GM12878 (cell line): ENCODE measurements around the gene TMEM272. TPM values are rescaled to one million over a fixed set of nuclear protein-coding genes. Genes with fewer than 3 reads are reported as not detected.

ENCODE experiments used
- ATAC-seq: fragments of 200-7000 bp; cut with Tn5 transposase; 3 replicates; pipeline ENCODE4 v1.9.1; 2020; ENCODE audit warnings: mild to moderate bottlenecking, moderate library complexity
- BruUV-seq: library from RNA; stranded (reverse); fragments of 400-500 nt; replicated peaks from 2 replicates; lab custom pipeline; 2021; lab: Mats Ljungman, UMichigan
- CTCF ChIA-PET: fragments of 300-600 bp; sonication (Branson Sonifier 250); formaldehyde crosslinking; extraction: SDS; loops from one replicate; lab custom pipeline; 2021; ENCODE audit warnings: inconsistent platforms; lab: Yijun Ruan, JAX
- POLR2A ChIA-PET: fragments of 350-600 bp; formaldehyde crosslinking; extraction: SDS; loops from one replicate; lab custom pipeline; 2021; ENCODE audit warnings: inconsistent platforms; lab: Charles Lee
- RAD21 ChIA-PET: fragments of 300-600 bp; sonication (Branson Sonifier 250); formaldehyde crosslinking; loops from one replicate; lab custom pipeline; 2023; ENCODE audit warnings: antibody characterized with exemption; ENCODE audit not compliant: unreplicated experiment; lab: Charles Lee
- SMC1A ChIA-PET: fragments of 300-600 bp; sonication (Branson Sonifier 250); formaldehyde crosslinking; loops from one replicate; lab custom pipeline; 2023; ENCODE audit not compliant: unreplicated experiment, uncharacterized antibody; lab: Charles Lee
- DNase-seq: peaks from one replicate; pipeline ENCODE4 v3.0.0-alpha.2; 2011; ENCODE audit warnings: low read depth, low spot score
- FAIRE-seq: peaks from 3 replicates; lab custom pipeline; 2011; peaks lifted over from hg19 to GRCh38; lab: Jason Lieb, UNC
- H2AFZ ChIP-seq: 2 replicates; pipeline ENCODE4 v1.6.0; 2011; ENCODE audit warnings: low read depth, low read length, control low read depth; ENCODE audit not compliant: control insufficient read depth
- H3K27ac ChIP-seq: 2 replicates; pipeline ENCODE4 v1.5.1; 2011; ENCODE audit warnings: control low read depth; ENCODE audit not compliant: control insufficient read depth, insufficient read depth
- H3K27me3 ChIP-seq, 2 experiments: replicated peaks in 1 of 2; 2 replicates each; pipeline versions ENCODE4 v1.6.0 to v1.6.1; 2011; ENCODE audit warnings: low read length in 1 of 2; ENCODE audit not compliant: control insufficient read depth in 2 of 2, insufficient read depth in 2 of 2
- H3K36me3 ChIP-seq, 2 experiments: 2 replicates each; pipeline ENCODE4 v1.5.1; 2011; ENCODE audit warnings: low read length in 1 of 2; ENCODE audit not compliant: control insufficient read depth in 2 of 2, insufficient read depth in 2 of 2
- H3K4me1 ChIP-seq: 2 replicates; pipeline ENCODE4 v1.6.1; 2011; ENCODE audit warnings: mild to moderate bottlenecking, low read length, moderate library complexity, mixed read lengths; ENCODE audit not compliant: control insufficient read depth, insufficient read depth
- H3K4me2 ChIP-seq: 2 replicates; pipeline ENCODE4 v1.6.0; 2011; ENCODE audit warnings: control low read depth; ENCODE audit not compliant: control insufficient read depth, insufficient read depth
- H3K4me3 ChIP-seq: fragments of 200-600 bp; sonication (generic); 2 replicates; pipeline ENCODE4 v1.5.1; 2016
- H3K79me2 ChIP-seq: 2 replicates; pipeline ENCODE4 v1.6.0; 2011; ENCODE audit warnings: low read length; ENCODE audit not compliant: control insufficient read depth, insufficient read depth
- H3K9ac ChIP-seq: 2 replicates; pipeline ENCODE4 v1.8.0; 2011; ENCODE audit warnings: low read length, control low read depth, mixed read lengths; ENCODE audit not compliant: control insufficient read depth, insufficient read depth
- H3K9me3 ChIP-seq: replicated peaks from 3 replicates; pipeline ENCODE4 v1.5.1; 2011; ENCODE audit warnings: mild to moderate bottlenecking, low read length; ENCODE audit not compliant: control insufficient read depth, insufficient read depth
- H4K20me1 ChIP-seq: 2 replicates; pipeline ENCODE4 v1.6.0; 2011; ENCODE audit not compliant: control insufficient read depth, insufficient read depth
- E4F1 ChIP-seq: fragments of 450-650 bp; IDR thresholded peaks from 2 replicates; pipeline ENCODE4 v1.6.1; 2018; ENCODE audit warnings: borderline replicate concordance, mild to moderate bottlenecking; ENCODE audit not compliant: partially characterized antibody
- EED ChIP-seq: sonication (generic); IDR thresholded peaks from 2 replicates; pipeline ENCODE4 v1.6.1; 2016; ENCODE audit warnings: antibody characterized with exemption, low read depth
- NR2C2 ChIP-seq: IDR thresholded peaks from 2 replicates; pipeline ENCODE4 v1.6.1; 2011; ENCODE audit warnings: borderline replicate concordance, low read depth; ENCODE audit not compliant: control insufficient read depth, insufficient read length
- RCOR1 ChIP-seq: conservative IDR thresholded peaks from 2 replicates; pipeline ENCODE4 v1.6.1; 2012; ENCODE audit warnings: low read depth, low read length, improper control_type of control experiment
- REST ChIP-seq: IDR thresholded peaks from 2 replicates; pipeline ENCODE4 v1.6.1; 2012; ENCODE audit warnings: mild to moderate bottlenecking, low read depth, low read length
- ZZZ3 ChIP-seq: IDR thresholded peaks from 2 replicates; pipeline ENCODE4 v1.6.1; 2011; ENCODE audit warnings: low read depth; ENCODE audit not compliant: control insufficient read depth, insufficient read length
- WGBS: methylation state at CpG from one replicate; pipeline ENCODE4 v1.1.6; 2016; ENCODE audit warnings: low lambda C conversion rate; ENCODE audit not compliant: insufficient replicate concordance, insufficient coverage; ENCODE audit errors: missing lambda C conversion rate; 5-methylcytosine and 5-hydroxymethylcytosine counted together
- in situ Hi-C: fragments of 300-500 bp; cut with MboI; formaldehyde crosslinking; loops from 9 replicates; pipeline ENCODE4 v1.14.3; 2018; ENCODE audit warnings: mixed read lengths
- intact Hi-C: fragments of 100-400 bp; cut with micrococcal nuclease; formaldehyde crosslinking; loops from one replicate; pipeline ENCODE4 v1.14.2; 2022; ENCODE audit not compliant: unreplicated experiment
- polyA plus RNA-seq, 11 experiments: library from polyadenylated mRNA; depleted of rRNA in 4 of 11; unstranded in 6 of 11; stranded (reverse) in 5 of 11; fragments of >200 nt; fragmentation: Nextera tagmentation in 4 of 11; fragmentation: Illumina TruSeq in 1 of 11; extraction: Ambion mirVana in 4 of 11; extraction: Trizol in 1 of 11; gene quantifications; 1 replicate in 1 of 11; 2 replicates in 10 of 11; pipeline versions ENCODE4 v1.2.1 to v1.2.3, GENCODE V29; 2011 to 2016; ENCODE audit warnings: inconsistent platforms in 2 of 11, missing spikeins in 2 of 11, low read depth in 1 of 11
- total RNA-seq, 4 experiments: library from RNA; depleted of rRNA in 3 of 4; stranded (reverse); fragments of >200 nt in 3 of 4; fragmentation: Illumina TruSeq in 1 of 4; extraction: Trizol in 1 of 4; gene quantifications; 2 replicates each; pipeline versions ENCODE4 v1.2.1 to v1.2.3, GENCODE V29; 2013 to 2021

TMEM272 gene
- total and polyA plus RNA-seq, 10 of the 15 experiments (the other 5 are each of a cell fraction or from before 2014, with no cell fraction given) = 0.01 to 0.04 TPM; not detected in 8

GRCh38 chr13:51862957-51863356 is 18.0 kb upstream of the TMEM272 start:
- H3K36me3 ChIP-seq = no peaks in the 10 kb centered on the region
- no peaks in the 10 kb centered on the region for H4K20me1 ChIP-seq
- FAIRE-seq = no peak
- no peak for ATAC-seq
- in situ Hi-C loops = no loop called here
- intact Hi-C loops = no loop called here
- ChIA-PET RAD21 (no interaction called here), SMC1A (interaction anchor here (0.9 kb wide), 1 partner anchor 51 kb away, joined by 3 read pairs; no protein-coding TSS in a partner anchor), POLR2A (no interaction called here), CTCF (interaction anchor here (1.3 to 2.4 kb wide), 3 partner anchors 14 to 48 kb away, joined by 3 to 8 read pairs (median 6); no protein-coding TSS in a partner anchor)
- DNase-seq = no peak
- no peaks in the 10 kb centered on the region; a peak in 1 of 4 replicates for H3K27me3 ChIP-seq
- no peak overlapping the region for H3K9ac ChIP-seq
- H2AFZ ChIP-seq = no peak overlapping the region
- H3K9me3 ChIP-seq = no peaks in the 10 kb centered on the region
- H3K4me3 ChIP-seq = no peak overlapping the region
- WGBS = 3% methylated on average over 7 of the region's 7 CpGs
- no peaks in the 10 kb centered on the region for H3K79me2 ChIP-seq
- H3K4me1 ChIP-seq = no peaks in the 10 kb centered on the region
- no peak overlapping the region for H3K27ac ChIP-seq
- no TSS peak for BruUV-seq
- H3K4me2 ChIP-seq = no peak overlapping the region
- TF ChIP-seq E4F1 (no peak), RCOR1 (no peak), REST (no peak), NR2C2 (no peak), EED (no peak), ZZZ3 (no peak)
